Measurements from ENCODE around the gene AMBP. TPM values are rescaled to one million over a fixed set of nuclear protein-coding genes. Genes with fewer than 3 reads are reported as not detected.

AMBP gene
- total and polyA plus RNA-seq, 2 of the 13 experiments (the other 11 are each of a cell fraction or from before 2014, with no cell fraction given): 1,510 to 2,580 TPM

DNA sequence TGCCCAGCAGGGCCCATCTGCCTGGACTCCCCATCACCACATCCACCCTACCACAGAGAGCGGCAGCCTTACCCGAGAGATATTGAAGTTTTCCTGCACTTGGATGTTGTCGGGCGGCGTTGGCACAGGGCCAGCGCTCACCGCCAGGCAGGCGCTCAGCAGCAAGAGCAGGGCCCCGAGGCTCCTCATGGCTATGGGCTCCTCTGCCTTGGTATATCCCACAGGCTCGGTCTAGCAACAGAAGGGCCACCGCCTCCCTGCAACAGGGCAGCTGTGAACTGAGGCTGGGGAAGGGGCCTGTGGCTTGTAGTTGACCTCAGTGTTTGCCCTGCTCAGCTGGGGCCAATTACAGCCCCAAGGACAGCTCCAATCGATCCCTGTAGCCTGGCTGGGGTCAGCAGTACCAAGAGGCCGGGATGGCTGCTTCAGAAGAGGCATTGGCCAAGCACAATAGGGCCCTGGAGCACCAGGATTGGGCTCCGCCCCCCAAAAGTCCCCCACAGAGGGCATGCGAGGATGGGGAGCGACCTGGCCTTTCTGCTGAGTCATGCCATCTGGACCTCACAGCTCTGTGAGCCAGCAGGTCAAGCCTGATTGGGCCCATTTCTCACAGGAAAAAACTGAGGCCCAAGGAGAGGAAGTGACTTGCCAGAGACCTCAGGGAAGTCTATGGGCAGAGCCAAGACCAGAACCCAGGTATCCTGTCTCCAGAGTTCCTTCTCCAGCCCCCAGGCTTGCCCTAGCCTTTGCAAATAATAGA, at the start of gene AMBP (continued):
- TF ChIP-seq MXI1 (IDR thresholded peaks at IDR 0.05; ENCODE audit: borderline replicate concordance, low read depth, low read length) (peak; percentile 88; the same call in 2 of the 3 replicates), RFXANK (CRISPR knock-in tag; IDR thresholded peaks at IDR 0.05) (peak; percentile 86; the same call in 1 of the 2 replicates), GTF2F1 (IDR thresholded peaks at IDR 0.05; ENCODE audit: low read length) (no peak), IRX3 (CRISPR knock-in tag; IDR thresholded peaks at IDR 0.05; ENCODE audit: borderline replicate concordance, low read depth) (peak; percentile 72), GPBP1L1 (CRISPR knock-in tag; IDR thresholded peaks at IDR 0.05) (no peak), MAFK (conservative IDR thresholded peaks at IDR 0.05 in 1 of 2, IDR thresholded peaks at IDR 0.05 in 1 of 2; ENCODE audit: low read length in 2 of 2) (peak; percentile 99 to 100), PTBP1 (IDR thresholded peaks at IDR 0.05; ENCODE audit: low read depth, low read length, poor library complexity, severe bottlenecking) (peak; percentile 48), NR2F1 (CRISPR knock-in tag; IDR thresholded peaks at IDR 0.05) (peak; percentile 96 to 98), SIN3B (IDR thresholded peaks at IDR 0.05; ENCODE audit: low read length) (0 out of 2 replicates have a peak, but pooled peaks have one; percentile 44), NR2F6 (IDR thresholded peaks at IDR 0.05) (peak; percentile 99), NR2F6 (CRISPR knock-in tag; IDR thresholded peaks at IDR 0.05) (peak; percentile 99), ZNF773 (CRISPR knock-in tag; IDR thresholded peaks at IDR 0.05; ENCODE audit: borderline replicate concordance) (0 out of 2 replicates have a peak, but pooled peaks have one; percentile 47), ZBTB43 (CRISPR knock-in tag; conservative IDR thresholded peaks at IDR 0.05) (peak; percentile 62; the same call in 1 of the 2 replicates), KAT8 (CRISPR knock-in tag; IDR thresholded peaks at IDR 0.05) (peak; percentile 86), KDM6A (CRISPR knock-in tag; IDR thresholded peaks at IDR 0.05; ENCODE audit: low read depth) (peak; percentile 91), ZNF530 (CRISPR knock-in tag; IDR thresholded peaks at IDR 0.05; ENCODE audit: low read depth) (no peak), MXD4 (CRISPR knock-in tag; IDR thresholded peaks at IDR 0.05) (peak; percentile 88), NRL (CRISPR knock-in tag; IDR thresholded peaks at IDR 0.05; ENCODE audit: borderline replicate concordance) (peak; percentile 96; the same call in 1 of the 2 replicates), ZNF567 (CRISPR knock-in tag; IDR thresholded peaks at IDR 0.05; ENCODE audit: borderline replicate concordance) (peak; percentile 89), SRF (IDR thresholded peaks at IDR 0.05; ENCODE audit: low read depth, low read length) (no peak), SOX5 (CRISPR knock-in tag; IDR thresholded peaks at IDR 0.05; ENCODE audit: borderline replicate concordance) (peak; percentile 87)
- TF ChIP-seq, protein P1, sequence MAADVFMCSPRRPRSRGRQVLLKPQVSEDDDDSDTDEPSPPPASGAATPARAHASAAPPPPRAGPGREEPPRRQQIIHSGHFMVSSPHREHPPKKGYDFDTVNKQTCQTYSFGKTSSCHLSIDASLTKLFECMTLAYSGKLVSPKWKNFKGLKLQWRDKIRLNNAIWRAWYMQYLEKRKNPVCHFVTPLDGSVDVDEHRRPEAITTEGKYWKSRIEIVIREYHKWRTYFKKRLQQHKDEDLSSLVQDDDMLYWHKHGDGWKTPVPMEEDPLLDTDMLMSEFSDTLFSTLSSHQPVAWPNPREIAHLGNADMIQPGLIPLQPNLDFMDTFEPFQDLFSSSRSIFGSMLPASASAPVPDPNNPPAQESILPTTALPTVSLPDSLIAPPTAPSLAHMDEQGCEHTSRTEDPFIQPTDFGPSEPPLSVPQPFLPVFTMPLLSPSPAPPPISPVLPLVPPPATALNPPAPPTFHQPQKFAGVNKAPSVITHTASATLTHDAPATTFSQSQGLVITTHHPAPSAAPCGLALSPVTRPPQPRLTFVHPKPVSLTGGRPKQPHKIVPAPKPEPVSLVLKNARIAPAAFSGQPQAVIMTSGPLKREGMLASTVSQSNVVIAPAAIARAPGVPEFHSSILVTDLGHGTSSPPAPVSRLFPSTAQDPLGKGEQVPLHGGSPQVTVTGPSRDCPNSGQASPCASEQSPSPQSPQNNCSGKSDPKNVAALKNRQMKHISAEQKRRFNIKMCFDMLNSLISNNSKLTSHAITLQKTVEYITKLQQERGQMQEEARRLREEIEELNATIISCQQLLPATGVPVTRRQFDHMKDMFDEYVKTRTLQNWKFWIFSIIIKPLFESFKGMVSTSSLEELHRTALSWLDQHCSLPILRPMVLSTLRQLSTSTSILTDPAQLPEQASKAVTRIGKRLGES (CRISPR knock-in tag; IDR thresholded peaks at IDR 0.05; ENCODE audit: borderline replicate concordance): peak; percentile 45; the same call in 1 of the 2 replicates
- TF ChIP-seq, protein P2, sequence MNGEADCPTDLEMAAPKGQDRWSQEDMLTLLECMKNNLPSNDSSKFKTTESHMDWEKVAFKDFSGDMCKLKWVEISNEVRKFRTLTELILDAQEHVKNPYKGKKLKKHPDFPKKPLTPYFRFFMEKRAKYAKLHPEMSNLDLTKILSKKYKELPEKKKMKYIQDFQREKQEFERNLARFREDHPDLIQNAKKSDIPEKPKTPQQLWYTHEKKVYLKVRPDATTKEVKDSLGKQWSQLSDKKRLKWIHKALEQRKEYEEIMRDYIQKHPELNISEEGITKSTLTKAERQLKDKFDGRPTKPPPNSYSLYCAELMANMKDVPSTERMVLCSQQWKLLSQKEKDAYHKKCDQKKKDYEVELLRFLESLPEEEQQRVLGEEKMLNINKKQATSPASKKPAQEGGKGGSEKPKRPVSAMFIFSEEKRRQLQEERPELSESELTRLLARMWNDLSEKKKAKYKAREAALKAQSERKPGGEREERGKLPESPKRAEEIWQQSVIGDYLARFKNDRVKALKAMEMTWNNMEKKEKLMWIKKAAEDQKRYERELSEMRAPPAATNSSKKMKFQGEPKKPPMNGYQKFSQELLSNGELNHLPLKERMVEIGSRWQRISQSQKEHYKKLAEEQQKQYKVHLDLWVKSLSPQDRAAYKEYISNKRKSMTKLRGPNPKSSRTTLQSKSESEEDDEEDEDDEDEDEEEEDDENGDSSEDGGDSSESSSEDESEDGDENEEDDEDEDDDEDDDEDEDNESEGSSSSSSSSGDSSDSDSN (CRISPR knock-in tag; IDR thresholded peaks at IDR 0.05): peak; percentile 93
